KMS-11 (cell line): ENCODE measurements around the gene CTBP2.
"Not testable (repeated sequence)": the region's sequence is repeated elsewhere in the genome, so short reads cannot be mapped to it uniquely, and the experiment has no call there.

Experiments
- H2AFZ ChIP-seq: fragments of 200-600 bp; sonication (generic); 2 replicates; pipeline ENCODE4 v1.6.1; 2016; ENCODE audit warnings: antibody characterized with exemption, mixed run types, low read depth
- H3K27ac ChIP-seq: fragments of 200-600 bp; sonication (generic); 2 replicates; pipeline ENCODE4 v1.6.1; 2016; ENCODE audit warnings: mild to moderate bottlenecking, mixed run types
- H3K27me3 ChIP-seq: fragments of 200-600 bp; sonication (generic); 2 replicates; pipeline ENCODE4 v1.6.1; 2017; ENCODE audit warnings: mild to moderate bottlenecking, low read depth, mixed run types, moderate library complexity; ENCODE audit not compliant: insufficient read depth
- H3K36me3 ChIP-seq: fragments of 200-600 bp; sonication (generic); 2 replicates; pipeline ENCODE4 v1.6.1; 2017; ENCODE audit warnings: mild to moderate bottlenecking, mixed run types; ENCODE audit not compliant: insufficient read depth
- H3K4me1 ChIP-seq: fragments of 200-600 bp; sonication (generic); 2 replicates; pipeline ENCODE4 v1.6.1; 2016; ENCODE audit warnings: mild to moderate bottlenecking, low read depth, mixed run types; ENCODE audit not compliant: poor library complexity, severe bottlenecking
- H3K4me2 ChIP-seq: fragments of 200-600 bp; sonication (generic); 2 replicates; pipeline ENCODE4 v1.7.0; 2016; ENCODE audit warnings: mild to moderate bottlenecking, mixed run types
- H3K4me3 ChIP-seq: fragments of 200-600 bp; sonication (generic); IDR thresholded peaks from 2 replicates; pipeline ENCODE4 v1.6.1; 2017; ENCODE audit warnings: low read depth, low read length, mixed read lengths; ENCODE audit not compliant: insufficient read depth
- H3K79me2 ChIP-seq: fragments of 200-600 bp; sonication (generic); 2 replicates; pipeline ENCODE4 v1.6.1; 2016; ENCODE audit warnings: low read depth, mixed run types; ENCODE audit not compliant: insufficient read depth
- H3K9ac ChIP-seq: fragments of 200-600 bp; sonication (generic); 2 replicates; pipeline ENCODE4 v1.6.1; 2016; ENCODE audit warnings: mild to moderate bottlenecking, mixed run types
- H4K20me1 ChIP-seq: fragments of 200-600 bp; sonication (generic); 2 replicates; pipeline ENCODE4 v1.6.1; 2016; ENCODE audit warnings: mild to moderate bottlenecking, mixed run types; ENCODE audit not compliant: insufficient read depth
- TF ChIP-seq, protein P1 (sequence below): fragments of 200-600 bp; sonication (generic); conservative IDR thresholded peaks from 2 replicates; pipeline ENCODE4 v1.6.1; 2017; ENCODE audit warnings: low read depth, mild to moderate bottlenecking, antibody characterized with exemption, low read length, moderate library complexity, mixed read lengths

Gene CTBP2

GRCh38 chr10:125190414-125190813 lies 30.1 kb upstream of the CTBP2 start:
- Histone ChIP-seq H4K20me1 (no peaks in the 10 kb centered on the region), H3K79me2 (no peaks in the 10 kb centered on the region), H3K36me3 (no peaks in the 10 kb centered on the region), H3K27ac (no peak overlapping the region), H3K9ac (no peak overlapping the region), H3K4me1 (no peaks in the 10 kb centered on the region), H2AFZ (no peak overlapping the region), H3K27me3 (no peaks in the 10 kb centered on the region), H3K4me3 (no peak overlapping the region), H3K4me2 (no peak overlapping the region)
- TF ChIP-seq, protein P1, sequence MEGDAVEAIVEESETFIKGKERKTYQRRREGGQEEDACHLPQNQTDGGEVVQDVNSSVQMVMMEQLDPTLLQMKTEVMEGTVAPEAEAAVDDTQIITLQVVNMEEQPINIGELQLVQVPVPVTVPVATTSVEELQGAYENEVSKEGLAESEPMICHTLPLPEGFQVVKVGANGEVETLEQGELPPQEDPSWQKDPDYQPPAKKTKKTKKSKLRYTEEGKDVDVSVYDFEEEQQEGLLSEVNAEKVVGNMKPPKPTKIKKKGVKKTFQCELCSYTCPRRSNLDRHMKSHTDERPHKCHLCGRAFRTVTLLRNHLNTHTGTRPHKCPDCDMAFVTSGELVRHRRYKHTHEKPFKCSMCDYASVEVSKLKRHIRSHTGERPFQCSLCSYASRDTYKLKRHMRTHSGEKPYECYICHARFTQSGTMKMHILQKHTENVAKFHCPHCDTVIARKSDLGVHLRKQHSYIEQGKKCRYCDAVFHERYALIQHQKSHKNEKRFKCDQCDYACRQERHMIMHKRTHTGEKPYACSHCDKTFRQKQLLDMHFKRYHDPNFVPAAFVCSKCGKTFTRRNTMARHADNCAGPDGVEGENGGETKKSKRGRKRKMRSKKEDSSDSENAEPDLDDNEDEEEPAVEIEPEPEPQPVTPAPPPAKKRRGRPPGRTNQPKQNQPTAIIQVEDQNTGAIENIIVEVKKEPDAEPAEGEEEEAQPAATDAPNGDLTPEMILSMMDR, result no peak

DNA sequence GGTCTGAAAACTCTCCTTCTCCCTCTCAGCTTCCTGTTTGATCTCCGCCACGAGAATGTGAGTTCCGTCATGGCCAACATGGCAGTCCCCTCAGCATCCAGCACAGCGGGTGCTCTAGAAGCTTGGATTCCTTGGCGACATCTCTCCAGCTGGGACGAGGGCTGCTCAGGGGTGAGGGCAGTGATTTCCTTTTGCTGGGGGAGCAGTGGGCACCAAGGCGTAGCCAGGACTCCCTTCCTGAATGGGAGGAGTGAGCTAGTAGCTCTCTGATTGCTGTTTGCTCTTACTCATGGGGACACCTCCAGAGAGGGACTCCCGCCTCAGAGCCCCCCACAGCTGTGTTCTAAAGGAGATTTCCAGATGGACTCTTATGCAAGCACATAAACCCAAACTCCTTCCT lies 28.8 kb upstream of the CTBP2 start:
- no peak overlapping the region for H3K27ac ChIP-seq
- no peaks in the 10 kb centered on the region for H3K27me3 ChIP-seq
- H3K9ac ChIP-seq, result no peak overlapping the region
- TF ChIP-seq, protein P1, result no peak
- no peaks in the 10 kb centered on the region for H4K20me1 ChIP-seq
- H3K4me2 ChIP-seq, result no peak overlapping the region
- no peak overlapping the region for H3K4me3 ChIP-seq
- H2AFZ ChIP-seq, result no peak overlapping the region
- no peaks in the 10 kb centered on the region for H3K36me3 ChIP-seq
- H3K4me1 ChIP-seq, result no peaks in the 10 kb centered on the region
- H3K79me2 ChIP-seq, result no peaks in the 10 kb centered on the region

DNA sequence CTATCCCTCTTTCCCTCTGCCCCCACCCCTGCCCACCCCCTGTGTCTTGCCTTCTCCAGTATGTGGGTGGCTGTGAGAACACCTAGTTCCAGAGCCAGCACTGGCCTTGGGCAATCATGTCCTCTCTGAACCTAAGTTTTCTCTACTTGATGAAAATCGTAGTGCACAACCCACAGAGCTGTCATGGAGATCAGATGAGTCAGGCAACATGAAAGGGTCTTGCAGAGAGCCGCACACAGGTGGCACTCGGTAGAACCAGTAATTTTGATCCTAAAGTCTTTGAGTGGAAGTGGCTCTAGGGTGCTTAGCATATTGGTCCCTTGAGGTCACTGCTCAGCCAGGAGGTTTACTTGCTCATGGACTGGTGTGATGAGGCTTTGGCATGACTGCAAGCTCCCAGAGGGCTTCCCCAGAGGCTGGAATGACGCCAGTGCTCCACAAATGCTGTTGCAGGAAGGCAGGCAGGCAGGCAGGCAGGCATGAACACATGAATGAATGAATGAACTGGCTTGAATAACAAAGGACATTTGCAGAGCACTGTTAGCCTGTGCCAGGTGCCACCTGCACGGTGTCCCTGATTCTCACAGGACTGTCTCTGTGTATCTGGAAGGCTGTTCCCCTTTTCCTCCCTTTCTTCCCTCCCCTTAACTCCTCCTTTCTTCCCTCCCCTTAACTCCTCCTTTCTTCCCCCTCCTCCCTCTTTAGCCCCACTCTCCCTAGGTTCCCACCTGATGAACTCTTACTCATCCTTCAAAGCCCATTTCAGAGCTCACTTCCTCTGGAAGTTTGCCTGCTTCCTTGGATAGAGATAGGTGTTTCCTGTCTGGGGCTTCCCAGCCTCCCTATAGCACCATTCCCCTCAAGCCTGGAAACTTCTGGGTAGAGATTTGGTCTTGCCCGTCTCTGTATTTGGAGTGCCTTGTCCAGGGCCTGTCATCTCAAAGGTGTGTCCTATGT lies 27.2 kb upstream of the CTBP2 start:
- no peak overlapping the region for H3K4me3 ChIP-seq
- no peaks in the 10 kb centered on the region for H3K79me2 ChIP-seq
- H3K27me3 ChIP-seq, result no peaks in the 10 kb centered on the region
- H3K36me3 ChIP-seq, result no peaks in the 10 kb centered on the region
- H2AFZ ChIP-seq, result no peak overlapping the region
- H3K4me1 ChIP-seq, result no peaks in the 10 kb centered on the region
- H3K9ac ChIP-seq, result no peak overlapping the region
- TF ChIP-seq, protein P1, result no peak
- H4K20me1 ChIP-seq, result no peaks in the 10 kb centered on the region
- no peak overlapping the region for H3K27ac ChIP-seq
- H3K4me2 ChIP-seq, result no peak overlapping the region

- H3K27me3 ChIP-seq, result no peaks in the 10 kb centered on the region
- H3K4me2 ChIP-seq, result no peak overlapping the region
- no peak overlapping the region for H3K4me3 ChIP-seq
- no peak overlapping the region for H3K9ac ChIP-seq
- no peak overlapping the region for H2AFZ ChIP-seq
- TF ChIP-seq, protein P1, result no peak
- no peaks in the 10 kb centered on the region for H3K79me2 ChIP-seq
- no peaks in the 10 kb centered on the region for H4K20me1 ChIP-seq
- H3K36me3 ChIP-seq, result no peaks in the 10 kb centered on the region
- no peaks in the 10 kb centered on the region for H3K4me1 ChIP-seq
- H3K27ac ChIP-seq, result no peak overlapping the region
These were observed 26.2 kb upstream of the CTBP2 start for GRCh38 chr10:125186431-125187170.

DNA sequence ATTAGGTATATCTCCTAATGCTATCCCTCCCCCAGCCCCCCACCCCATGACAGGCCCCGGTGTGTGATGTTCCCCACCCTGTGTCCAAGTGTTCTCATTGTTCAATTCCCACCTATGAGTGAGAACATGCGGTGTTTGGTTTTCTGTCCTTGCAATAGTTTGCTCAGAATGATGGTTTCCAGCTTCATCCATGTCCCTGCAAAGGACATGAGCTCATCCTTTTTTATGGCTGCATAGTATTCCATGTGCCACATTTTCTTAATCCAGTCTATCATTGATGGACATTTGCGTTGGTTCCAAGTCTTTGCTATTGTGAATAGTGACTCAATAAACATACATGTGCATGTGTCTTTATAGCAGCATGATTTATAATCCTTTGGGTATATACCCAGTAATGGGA lies 18.7 kb upstream of the CTBP2 start:
- not testable (repeated sequence) for H2AFZ ChIP-seq, H3K79me2 ChIP-seq, H3K4me2 ChIP-seq, H3K36me3 ChIP-seq, H3K9ac ChIP-seq, H3K4me1 ChIP-seq, H3K27me3 ChIP-seq, H4K20me1 ChIP-seq, H3K4me3 ChIP-seq, H3K27ac ChIP-seq
